B cell (primary cell): ENCODE measurements around the gene SEC24D.

Experiments
- CTCF ChIP-seq: fragments of 200-600 bp; IDR thresholded peaks from one replicate; pipeline ENCODE4 v1.8.0; 2022; ENCODE audit warnings: antibody characterized with exemption, mild to moderate bottlenecking
- EZH2 ChIP-seq: IDR thresholded peaks from 2 replicates; pipeline ENCODE4 v1.6.1; 2012; ENCODE audit warnings: borderline replicate concordance, low read depth, mild to moderate bottlenecking, moderate library complexity, low read length; ENCODE audit not compliant: insufficient read depth, poor library complexity, severe bottlenecking

GRCh38 chr4:118732591-118733330, 103.2 kb downstream of the SEC24D start:
- TF ChIP-seq CTCF (no peak), EZH2 (no peak)
